ENCODE measurements around the gene ENTHD1. TPM values are rescaled to one million over a fixed set of nuclear protein-coding genes. Genes with fewer than 3 reads are reported as not detected.

The ENTHD1 gene
- total and polyA plus RNA-seq, 2 of the 4 experiments (the other 2 are of a cell fraction), result not detected

GRCh38 chr22:39916496-39916895 is 22.9 kb upstream of the ENTHD1 start:
- H4K5ac ChIP-seq (ENCODE audit: low read depth, low read length), result no peak overlapping the region
- H3K4me3 ChIP-seq (ENCODE audit: insufficient read depth, low read depth, low read length), result no peak overlapping the region
- DNase-seq, result no peak
- H2AK5ac ChIP-seq (ENCODE audit: low read depth, low read length), result no peak overlapping the region
- H3K9me3 ChIP-seq (ENCODE audit: control insufficient read depth, insufficient read depth, low read length), result no peaks in the 10 kb centered on the region
- no peak overlapping the region for H2AFZ ChIP-seq (replicated peaks; ENCODE audit: low read length, poor library complexity)
- peaks cover 59% of the 10 kb centered on the region for H3K27me3 ChIP-seq (ENCODE audit: control insufficient read depth, insufficient read depth, low read length)
- intact Hi-C loops (cut with micrococcal nuclease), result no loop called here
- no peak overlapping the region for H2BK20ac ChIP-seq (ENCODE audit: low read depth, low read length)
- H3K4me1 ChIP-seq (ENCODE audit: control insufficient read depth, insufficient read depth, low read length), result no peaks in the 10 kb centered on the region
- no CpG with 5 or more reads among the region's 3 CpGs for WGBS, 2 experiments (ENCODE audit: extremely low coverage in 2 of 2, insufficient read length in 1 of 2)
- in situ Hi-C loops (cut with MboI; ENCODE audit: low sequenced_read_pairs), result no loop called here
- H3K9ac ChIP-seq (ENCODE audit: low read depth, low read length), result no peak overlapping the region
- H3K36me3 ChIP-seq (ENCODE audit: control insufficient read depth, insufficient read depth, low read length), result no peaks in the 10 kb centered on the region
- no peak overlapping the region for H2AK9ac ChIP-seq (replicated peaks; ENCODE audit: low read depth, low read length, poor library complexity)
- no peaks in the 10 kb centered on the region for H3K79me1 ChIP-seq (ENCODE audit: low read depth in 1 of 2, low read length in 2 of 2)
- H3K14ac ChIP-seq (replicated peaks; ENCODE audit: low read depth, low read length), result no peak overlapping the region
- no peaks in the 10 kb centered on the region for H3K9me1 ChIP-seq (ENCODE audit: insufficient read depth, low read length)
- no peak overlapping the region for H4K8ac ChIP-seq (ENCODE audit: low read depth in 2 of 2, low read length in 2 of 2)
- no peak overlapping the region for H2BK120ac ChIP-seq (ENCODE audit: low read depth, low read length)
- no TSS peak for BruUV-seq (replicated peaks)
- CTCF ChIA-PET, result no interaction called here
- no peak overlapping the region for H4K91ac ChIP-seq (ENCODE audit: insufficient read depth, low read depth, low read length)
- POLR2A ChIA-PET (ENCODE audit: unreplicated experiment), result no interaction called here
- H3K27ac ChIP-seq (ENCODE audit: insufficient read depth, low read length), result no peak overlapping the region
- H4K20me1 ChIP-seq (ENCODE audit: insufficient read depth, low read length), result no peaks in the 10 kb centered on the region
- H3K4me2 ChIP-seq (ENCODE audit: low read depth, low read length), result no peak overlapping the region
- H3K18ac ChIP-seq (ENCODE audit: low read depth, low read length), result no peak overlapping the region
- ATAC-seq (ENCODE audit: low read depth), result no peak
- H2BK5ac ChIP-seq (ENCODE audit: low read depth, low read length, poor library complexity, severe bottlenecking), result no peak overlapping the region
- no peak for TF ChIP-seq ELK1 (IDR thresholded peaks at IDR 0.05; ENCODE audit: borderline replicate concordance, low read depth, low read length)
- TF ChIP-seq, protein P1, sequence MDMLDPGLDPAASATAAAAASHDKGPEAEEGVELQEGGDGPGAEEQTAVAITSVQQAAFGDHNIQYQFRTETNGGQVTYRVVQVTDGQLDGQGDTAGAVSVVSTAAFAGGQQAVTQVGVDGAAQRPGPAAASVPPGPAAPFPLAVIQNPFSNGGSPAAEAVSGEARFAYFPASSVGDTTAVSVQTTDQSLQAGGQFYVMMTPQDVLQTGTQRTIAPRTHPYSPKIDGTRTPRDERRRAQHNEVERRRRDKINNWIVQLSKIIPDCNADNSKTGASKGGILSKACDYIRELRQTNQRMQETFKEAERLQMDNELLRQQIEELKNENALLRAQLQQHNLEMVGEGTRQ (IDR thresholded peaks at IDR 0.05; ENCODE audit: low read depth, low read length), result no peak
- no peak for TF ChIP-seq CHD1 (IDR thresholded peaks at IDR 0.05; ENCODE audit: low read depth, low read length)
- TF ChIP-seq MXI1 (IDR thresholded peaks at IDR 0.05; ENCODE audit: borderline replicate concordance, low read depth, low read length), result no peak
- no peak for TF ChIP-seq FOS (IDR thresholded peaks at IDR 0.05; ENCODE audit: low read depth, low read length)
- no peak for TF ChIP-seq POLR2A (IDR thresholded peaks at IDR 0.05; ENCODE audit: low read depth, low read length)
- TF ChIP-seq CEBPB (IDR thresholded peaks at IDR 0.05; ENCODE audit: low read depth, low read length), result no peak
- TF ChIP-seq BHLHE40 (IDR thresholded peaks at IDR 0.05; ENCODE audit: low read depth, low read length), result no peak
- TF ChIP-seq RCOR1 (IDR thresholded peaks at IDR 0.05; ENCODE audit: insufficient replicate concordance, low read length), result no peak
- no peak for TF ChIP-seq RFX5 (IDR thresholded peaks at IDR 0.05; ENCODE audit: low read depth, low read length)
- no peak overlapping the region for H3K56ac ChIP-seq (ENCODE audit: extremely low read depth, insufficient read depth, low read length)
- H3K4ac ChIP-seq (ENCODE audit: low read depth, low read length), result no peak overlapping the region
- dilution Hi-C loops (cut with HindIII; ENCODE audit: low sequenced_read_pairs, unreplicated experiment), result no loop called here
- H3K23ac ChIP-seq (ENCODE audit: low read depth, low read length), result no peak overlapping the region
- H2BK15ac ChIP-seq (ENCODE audit: low read depth, low read length), result no peak overlapping the region
